Measurements from ENCODE around the gene CCDC159.
"Not testable (repeated sequence)": the region's sequence is repeated elsewhere in the genome, so short reads cannot be mapped to it uniquely, and the experiment has no call there.

CCDC159 gene

DNA sequence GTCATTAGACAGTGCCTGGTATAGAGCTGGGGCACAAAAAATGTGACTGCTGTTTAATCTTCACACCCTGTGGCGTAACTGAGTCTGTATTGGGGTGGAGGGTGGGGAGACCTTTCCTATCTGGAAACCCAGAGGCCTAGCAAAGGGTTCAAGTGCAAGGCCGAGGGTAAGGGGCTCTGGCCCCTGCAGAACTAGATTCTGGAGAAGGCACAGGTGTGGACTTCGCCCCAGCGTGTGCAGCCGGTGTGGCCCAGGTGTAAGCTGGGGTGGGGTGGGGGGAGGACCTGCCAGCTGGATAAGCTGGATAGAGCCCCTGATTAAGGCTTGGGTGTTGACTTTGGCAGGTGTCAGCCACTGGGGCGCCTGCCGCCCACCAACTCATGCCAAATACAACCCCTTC lies 8.2 kb upstream of the CCDC159 start:
- DNase-seq (ENCODE audit: low spot score): no peak

DNA sequence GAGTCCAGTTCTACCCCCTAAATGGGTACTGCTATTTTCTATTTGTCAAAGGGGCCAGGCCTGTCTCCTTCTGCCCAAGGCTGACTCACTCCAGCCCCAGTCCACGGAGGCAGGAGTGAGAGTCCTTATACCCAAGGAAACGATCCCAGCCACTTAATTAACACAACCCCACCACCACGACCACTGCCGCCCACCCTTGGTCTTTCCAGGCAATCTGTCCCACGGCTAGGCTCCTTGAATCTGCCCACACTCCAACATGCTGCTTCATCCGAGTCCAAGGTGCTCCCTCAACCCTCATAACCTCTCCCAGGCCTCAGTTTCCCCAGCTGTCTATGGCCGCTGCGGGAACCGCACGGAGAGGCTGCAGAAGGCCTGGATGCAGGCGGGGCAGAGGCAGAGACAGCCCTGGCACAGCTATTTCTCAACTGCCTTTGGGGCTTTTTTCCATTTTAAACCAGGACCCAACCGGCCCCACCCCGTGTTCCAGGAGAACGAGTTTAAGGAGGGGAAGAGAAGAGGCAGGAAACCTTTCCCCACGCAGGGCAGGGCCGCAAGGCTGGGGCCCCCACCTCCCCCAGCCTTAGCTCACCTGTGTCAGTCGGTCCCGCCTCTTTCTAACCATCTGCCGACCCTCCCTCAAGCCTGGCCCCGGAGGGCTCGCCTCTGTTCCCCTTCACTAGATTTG lies 7.6 kb upstream of the CCDC159 start:
- DNase-seq (ENCODE audit: low spot score): no peak

DNA sequence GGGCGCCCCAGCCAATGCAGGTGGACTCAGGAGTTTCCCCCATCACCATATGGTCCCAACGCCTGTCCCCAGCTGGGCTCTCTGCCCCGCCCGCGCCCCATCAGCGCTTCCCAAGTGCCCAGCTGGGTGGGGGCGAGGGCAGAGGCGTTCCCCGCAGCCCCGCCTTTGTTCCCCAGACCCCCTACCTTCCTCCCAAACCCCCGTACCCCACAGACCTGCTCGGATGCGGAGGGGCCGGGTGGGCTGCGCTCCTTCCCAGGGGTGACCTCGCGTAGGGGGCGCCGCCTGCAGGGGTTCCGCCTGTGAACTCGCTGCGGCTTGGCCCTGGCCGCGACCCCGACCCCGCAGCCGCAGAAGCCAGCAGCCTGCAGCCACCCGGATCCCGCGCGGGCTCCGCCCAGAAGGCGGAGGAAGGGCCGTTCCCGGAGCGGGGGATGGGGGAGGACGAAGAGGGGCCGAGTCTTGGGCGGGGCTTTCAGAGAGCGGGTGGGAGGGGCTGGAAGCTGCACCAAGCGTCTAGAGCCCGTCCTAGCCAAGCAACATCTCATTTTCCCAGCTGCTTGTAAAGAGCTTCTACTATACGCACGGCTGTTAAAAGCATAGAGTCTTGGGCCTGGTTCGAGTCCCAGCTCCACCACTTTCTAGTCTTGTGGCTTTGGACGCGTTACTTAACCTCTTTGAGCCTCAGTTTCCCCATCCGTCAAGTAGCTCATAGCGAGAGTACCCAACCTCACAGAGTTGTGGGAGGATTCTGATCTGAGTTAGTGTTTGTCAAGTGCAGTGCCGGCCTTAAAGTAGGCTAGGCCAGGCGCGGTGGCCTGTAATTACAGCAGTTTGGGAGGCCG lies 6.8 kb upstream of the CCDC159 start, which contains the start of gene RAB3D:
TSS of gene RAB3D (minus strand) at position 404 of the 845 bp plus-strand sequence. CDS start 2,258 bp downstream, outside the sequence.
- DNase-seq (ENCODE audit: low spot score): peak; percentile 93

DNA sequence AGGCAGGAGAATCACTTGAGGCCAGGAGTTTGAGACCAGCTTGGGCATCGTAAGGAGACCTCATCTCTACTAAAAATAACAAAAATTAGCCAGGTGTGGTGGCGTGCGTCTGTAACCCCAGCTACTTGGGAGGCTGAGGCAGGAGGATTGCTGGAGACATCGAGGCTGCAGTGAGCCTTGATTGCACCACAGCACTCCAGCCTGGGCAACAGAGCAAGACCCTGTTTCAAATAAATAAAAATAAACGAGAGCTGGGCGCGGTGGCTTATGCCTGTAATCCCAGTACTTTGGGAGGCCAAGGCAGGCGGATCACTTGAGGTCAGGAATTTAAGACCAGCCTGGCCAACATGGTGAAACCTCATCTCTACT lies 6.2 kb upstream of the CCDC159 start:
- not testable (repeated sequence) for DNase-seq (ENCODE audit: low spot score)

DNA sequence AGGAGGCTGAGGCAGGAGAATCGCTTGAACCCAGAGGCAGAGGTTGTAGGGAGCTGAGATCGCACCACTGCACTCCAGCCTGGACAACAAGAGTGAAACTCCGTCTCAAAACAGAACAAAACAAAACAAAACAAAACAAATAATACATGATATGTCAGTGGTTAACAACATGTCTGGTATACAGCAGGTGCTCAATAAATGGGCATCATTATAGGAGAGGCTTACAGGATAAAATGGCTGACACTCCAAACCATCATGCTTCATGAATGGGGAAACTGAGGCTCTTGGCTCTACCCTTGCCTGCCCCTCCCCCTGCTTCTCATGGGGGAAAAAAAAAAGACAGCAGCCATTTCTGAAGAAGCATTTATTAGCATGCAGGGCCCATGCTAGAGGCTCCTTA lies 3.9 kb upstream of the CCDC159 start:
- DNase-seq (ENCODE audit: low spot score): no peak

DNA sequence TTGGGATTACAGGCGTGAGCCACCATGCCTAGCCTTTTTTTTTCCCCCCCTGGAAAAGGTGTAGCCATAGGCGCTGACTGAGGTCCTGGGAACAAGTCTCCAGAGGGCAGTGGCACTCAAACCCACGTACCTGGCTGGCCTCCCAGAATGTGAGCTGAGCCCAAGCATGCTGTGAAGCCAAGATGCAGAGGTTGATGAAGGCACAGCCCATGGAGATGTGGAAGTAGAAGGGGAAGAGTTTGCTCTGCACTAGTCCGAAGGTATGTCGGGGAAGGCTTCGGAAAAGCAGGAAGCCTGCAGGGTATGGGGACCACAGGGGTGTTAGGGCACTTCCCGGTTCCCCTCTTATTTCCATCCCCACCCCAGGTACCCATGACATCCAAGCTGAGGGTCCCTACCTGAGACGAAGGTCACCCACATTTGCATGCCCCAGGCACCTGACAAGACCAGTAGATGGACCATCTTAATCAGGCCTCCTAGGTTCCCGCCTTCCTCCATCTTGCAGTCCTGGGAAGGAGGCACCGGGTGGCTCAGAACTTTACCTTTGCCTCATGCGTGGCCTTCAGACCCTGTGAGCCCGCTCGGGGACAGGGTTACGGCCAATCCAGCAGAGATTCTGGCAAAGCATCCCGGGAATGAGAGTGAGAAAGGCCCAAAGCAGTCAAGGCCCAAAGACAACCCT lies 1.1 kb upstream of the CCDC159 start:
- DNase-seq (ENCODE audit: low spot score): no peak

DNA sequence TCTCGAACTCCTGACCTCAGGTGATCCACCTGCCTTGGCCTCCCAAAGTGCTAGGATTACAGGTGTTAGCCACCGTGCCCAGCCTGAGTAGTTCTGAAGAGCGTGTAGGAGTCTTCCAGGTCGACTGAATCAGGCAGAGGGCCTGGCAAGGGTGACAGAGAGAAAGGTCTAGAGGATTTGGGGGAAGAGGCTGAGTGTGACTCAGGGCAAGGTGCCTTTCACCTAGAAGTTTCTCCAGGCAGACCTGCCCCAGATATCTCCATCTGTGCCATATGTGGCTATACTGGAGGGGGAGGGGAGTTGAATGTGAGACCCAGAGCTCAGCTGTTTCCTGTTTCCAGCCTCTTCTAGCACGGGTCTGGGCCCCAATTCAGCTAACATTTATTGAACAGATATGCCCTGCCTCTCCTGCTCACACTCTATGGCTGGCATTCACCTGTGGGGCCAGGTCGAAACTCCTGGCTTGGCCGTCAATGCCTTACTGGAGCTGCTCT lies 1.3 kb downstream of the CCDC159 start:
- no peak for DNase-seq (ENCODE audit: low spot score)

DNA sequence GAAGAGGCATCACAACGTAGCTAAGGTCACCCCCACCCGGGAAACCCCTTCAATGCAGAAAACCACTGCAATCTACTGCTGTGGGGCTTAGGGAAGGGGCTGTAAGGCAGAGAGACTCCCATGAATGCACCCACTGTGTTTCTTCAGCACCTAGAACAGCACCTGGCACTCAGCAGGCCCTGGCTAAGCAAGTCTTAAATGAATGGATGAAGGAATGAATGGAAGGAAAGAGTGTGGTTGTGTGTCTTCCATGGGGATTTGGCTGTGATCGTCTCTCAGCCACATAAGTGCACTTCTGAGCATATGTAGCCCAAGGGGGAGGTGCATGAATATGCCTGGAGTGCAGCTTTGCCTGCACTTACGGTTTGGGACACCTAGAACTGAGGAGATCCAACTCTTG lies 2.9 kb downstream of the CCDC159 start:
- no peak for DNase-seq (ENCODE audit: low spot score)

DNA sequence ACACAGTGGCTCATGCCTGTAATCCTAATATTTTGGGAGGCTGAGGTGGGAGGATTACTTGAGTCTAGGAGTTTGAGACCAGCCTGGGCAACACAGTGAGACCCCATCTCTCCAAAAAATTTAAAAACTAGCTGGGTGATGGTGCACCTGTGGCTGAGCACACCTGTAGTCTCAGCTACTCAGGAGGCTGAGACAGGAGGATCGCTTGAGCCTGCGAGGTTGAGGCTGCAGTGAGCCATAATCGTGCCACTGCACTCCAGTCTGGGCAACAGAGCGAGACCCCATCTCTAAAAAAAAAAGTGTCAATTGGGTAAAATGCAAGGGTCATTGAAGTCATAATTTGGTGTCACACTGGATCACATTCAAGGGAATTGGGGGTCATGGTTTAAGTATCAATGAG lies 7.8 kb downstream of the CCDC159 start:
- DNase-seq (ENCODE audit: low spot score): not testable (repeated sequence)

DNA sequence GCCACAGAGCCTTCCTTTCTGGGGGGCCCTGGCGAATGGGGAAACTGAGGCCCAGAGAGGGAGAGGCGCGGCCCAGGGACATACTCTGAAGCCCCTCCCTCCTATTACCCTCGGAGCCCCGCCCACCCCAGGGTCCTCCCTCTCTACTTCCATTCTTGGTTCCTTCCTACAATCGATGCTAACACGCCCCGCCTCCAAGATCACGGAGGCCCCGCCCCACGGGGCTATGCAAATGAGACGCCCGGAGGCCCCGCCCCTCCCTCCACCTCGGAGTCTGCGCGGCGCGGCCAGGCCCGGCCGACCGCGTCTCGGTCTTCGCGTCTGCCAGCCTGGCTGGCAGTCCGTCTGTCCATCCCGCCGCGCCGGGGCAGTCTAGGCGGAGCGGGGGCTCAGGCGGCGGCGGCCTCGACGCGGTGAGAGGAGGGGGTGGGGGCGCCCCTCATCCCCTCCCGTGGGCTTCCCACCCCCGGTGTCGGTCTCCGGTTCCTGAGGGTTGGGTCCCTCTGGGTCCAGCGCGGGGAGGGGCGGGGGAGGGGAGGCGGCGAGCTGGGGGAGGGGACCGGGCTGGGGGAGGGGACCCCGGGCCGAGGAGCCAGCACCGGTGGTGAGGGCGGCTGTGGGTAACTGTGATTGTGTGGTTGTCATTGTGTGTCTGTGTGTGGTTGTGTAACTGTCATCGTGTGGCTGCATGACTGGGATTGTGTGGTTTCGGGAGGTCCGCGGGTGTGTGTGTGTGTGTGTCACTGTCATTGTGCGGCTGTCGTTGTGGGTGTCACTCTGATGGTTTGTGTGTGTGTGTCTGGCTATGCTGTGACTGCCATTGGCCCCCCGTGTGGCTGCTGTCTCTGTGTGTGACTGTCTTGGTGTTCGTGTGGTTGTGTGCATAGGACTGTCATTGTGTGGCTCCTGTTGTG lies 9.1 kb downstream of the CCDC159 start, which contains the start of gene PLPPR2:
TSS of gene PLPPR2 (plus strand) at position 273 of the 914 bp plus-strand sequence. CDS start 2,242 bp downstream, outside the sequence.
- DNase-seq (ENCODE audit: low spot score): peak; percentile 87

DNA sequence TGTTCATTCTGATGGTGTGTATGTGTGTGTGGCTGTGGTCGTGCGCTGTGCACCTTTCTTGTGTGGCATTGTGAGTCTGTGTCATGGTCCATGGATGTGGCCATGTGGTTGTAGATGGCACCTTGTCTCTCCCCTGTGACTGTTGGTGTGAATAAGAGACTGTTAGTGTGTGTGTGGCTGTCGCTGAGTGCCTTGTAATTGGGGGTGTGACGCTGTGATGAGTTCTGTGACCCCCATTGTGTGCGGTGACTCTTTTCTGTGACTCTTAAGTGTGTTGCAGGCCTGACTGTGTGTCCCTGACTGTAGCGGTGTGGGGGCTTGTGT lies 9.7 kb downstream of the CCDC159 start:
- DNase-seq (ENCODE audit: low spot score): no peak

DNA sequence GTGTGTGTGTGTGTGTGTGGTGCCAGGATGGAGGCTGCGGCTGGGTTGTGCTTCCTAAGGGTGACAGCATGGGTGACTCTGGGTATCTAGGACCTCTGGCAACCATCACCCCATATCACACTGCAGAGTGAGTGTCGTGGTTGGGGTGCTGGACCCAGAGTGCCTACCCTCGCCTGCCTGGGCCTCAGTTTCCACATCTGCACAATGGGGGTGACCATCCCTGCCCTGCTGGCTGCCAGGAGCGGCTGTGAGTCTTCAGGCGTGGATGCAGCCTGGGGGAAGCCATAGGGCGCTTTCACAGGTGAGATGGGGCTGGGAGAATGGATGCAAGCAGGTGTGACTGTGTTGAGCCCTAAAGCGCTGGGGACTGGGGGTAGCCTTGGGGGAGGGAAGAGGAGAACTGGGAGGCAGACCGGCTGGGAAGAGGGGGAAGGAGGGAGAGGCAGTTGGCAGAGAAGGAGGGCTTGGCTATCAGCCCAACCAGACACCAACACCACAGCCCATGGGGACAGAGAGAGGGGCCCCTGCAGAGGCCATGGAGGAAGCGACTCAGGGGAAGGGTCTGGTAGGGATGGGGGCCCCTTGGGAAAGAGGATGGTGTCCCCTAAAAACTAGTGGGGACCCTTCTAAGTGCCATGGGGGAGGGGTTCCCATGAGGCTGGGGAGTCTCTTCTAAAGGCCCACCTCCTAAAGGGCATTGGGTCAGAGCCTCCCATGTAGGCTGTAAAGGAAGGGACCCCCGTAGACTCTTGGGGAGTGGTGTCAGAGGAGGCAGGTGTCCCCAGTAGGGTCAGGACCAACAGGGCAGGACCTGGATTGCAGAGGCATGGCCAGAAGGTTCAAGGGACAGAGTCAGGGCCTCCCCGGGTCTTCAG lies 10.6 kb downstream of the CCDC159 start:
- no peak for DNase-seq (ENCODE audit: low spot score)

DNA sequence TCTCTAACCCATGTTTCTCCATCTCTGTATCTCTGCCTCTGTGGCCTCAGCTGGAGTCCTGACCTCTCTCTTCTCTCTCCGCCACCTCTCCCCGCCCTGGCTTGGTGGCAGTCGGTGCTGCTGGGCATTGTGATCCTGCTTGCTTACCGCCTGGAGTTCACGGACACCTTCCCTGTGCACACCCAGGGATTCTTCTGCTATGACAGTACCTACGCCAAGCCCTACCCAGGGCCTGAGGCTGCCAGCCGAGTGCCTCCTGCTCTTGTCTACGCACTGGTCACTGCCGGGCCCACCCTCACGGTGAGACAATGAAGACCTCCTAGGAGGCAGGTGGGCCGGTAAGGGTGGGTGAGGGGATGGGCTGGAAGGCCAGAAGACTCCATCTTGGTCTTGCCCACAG lies 13.1 kb downstream of the CCDC159 start:
- no peak for DNase-seq (ENCODE audit: low spot score)

DNA sequence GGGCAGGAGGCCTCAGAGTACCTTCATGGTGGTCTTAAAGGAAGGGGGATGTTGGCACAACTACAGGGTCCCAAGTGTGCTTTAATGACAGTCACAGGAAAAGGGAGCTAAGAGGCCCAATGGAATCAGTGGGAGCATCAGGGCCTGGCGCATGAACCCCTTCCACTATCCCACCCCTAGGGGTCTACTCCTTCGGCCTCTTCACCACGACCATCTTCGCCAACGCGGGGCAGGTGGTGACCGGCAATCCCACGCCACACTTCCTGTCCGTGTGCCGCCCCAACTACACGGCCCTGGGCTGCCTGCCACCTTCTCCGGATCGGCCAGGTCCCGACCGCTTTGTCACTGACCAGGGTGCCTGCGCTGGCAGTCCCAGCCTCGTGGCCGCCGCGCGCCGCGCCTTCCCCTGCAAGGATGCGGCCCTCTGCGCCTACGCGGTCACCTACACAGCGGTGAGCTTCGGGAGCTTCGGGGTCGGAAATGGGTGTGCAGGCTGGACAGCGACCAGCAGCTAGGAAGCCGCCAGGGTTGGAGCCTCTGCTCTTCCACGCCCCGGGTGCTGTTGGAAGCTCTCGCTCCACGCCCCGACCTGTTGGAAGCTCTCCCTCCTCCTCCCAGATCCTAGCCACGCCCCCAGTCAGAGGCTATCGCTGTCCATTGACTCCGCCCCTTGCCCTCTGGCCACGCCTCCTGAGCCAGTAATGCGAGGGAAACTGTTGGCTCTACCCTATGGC lies 14.9 kb downstream of the CCDC159 start:
- no peak for DNase-seq (ENCODE audit: low spot score)

DNA sequence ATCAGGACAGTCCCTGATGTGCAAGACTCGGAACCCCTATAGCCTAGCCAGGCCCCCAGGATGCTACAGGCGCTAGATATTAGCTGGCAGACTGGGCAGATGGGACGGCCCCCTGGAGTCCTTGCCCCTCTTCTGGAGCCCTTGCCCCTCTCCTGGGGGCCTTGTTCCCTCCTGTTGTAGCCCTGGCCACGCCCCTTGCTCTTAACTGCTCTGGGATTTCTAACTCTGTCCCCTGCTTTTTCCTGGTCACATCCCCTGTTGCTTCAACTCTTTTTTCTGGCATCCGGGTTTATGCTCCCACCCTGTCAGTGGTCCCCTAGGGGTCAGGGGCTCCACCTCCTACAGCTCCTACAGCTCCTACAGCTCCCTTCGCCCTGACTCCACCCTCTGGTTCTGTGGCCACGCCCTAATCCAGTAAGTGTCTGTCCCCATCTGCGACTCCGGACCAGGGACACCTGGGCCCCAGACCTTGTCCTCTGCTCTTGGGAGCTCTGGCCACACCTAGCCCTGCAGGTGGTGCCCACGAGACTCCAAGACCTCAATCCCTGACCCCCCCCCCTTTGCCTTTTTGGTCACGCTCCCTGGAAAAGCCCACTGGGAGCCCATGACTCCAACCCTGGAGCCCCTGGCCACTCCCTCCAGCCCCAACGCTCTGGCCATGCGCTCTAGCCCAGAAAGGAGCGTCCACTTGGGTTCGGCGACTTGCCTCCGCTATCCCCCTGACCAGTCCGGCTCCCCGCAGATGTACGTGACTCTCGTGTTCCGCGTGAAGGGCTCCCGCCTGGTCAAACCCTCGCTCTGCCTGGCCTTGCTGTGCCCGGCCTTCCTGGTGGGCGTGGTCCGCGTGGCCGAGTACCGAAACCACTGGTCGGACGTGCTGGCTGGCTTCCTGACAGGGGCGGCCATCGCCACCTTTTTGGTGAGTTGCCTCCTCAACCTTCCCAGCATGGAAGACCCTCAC lies 15.7 kb downstream of the CCDC159 start:
- DNase-seq (ENCODE audit: low spot score): no peak

DNA sequence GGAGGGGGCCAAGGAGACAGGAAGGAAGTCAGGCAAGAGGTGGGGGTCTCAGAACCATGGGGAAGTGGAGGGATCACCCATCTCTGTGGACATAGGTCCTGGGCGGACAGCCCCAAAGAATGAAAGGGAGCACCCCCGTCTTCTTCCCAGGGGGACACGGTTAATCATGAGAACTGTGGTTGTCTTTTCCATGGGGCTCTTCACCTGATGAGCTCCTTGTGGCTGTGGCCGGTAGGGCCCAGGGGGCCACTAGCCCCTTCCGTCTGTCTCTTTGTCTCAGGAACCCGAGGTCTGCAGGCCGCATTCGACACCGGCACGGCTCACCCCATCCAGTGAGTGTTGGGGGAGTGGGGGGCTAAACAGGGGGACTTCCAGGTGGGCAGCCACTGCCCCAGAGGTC lies 17.6 kb downstream of the CCDC159 start:
- DNase-seq (ENCODE audit: low spot score): no peak

DNA sequence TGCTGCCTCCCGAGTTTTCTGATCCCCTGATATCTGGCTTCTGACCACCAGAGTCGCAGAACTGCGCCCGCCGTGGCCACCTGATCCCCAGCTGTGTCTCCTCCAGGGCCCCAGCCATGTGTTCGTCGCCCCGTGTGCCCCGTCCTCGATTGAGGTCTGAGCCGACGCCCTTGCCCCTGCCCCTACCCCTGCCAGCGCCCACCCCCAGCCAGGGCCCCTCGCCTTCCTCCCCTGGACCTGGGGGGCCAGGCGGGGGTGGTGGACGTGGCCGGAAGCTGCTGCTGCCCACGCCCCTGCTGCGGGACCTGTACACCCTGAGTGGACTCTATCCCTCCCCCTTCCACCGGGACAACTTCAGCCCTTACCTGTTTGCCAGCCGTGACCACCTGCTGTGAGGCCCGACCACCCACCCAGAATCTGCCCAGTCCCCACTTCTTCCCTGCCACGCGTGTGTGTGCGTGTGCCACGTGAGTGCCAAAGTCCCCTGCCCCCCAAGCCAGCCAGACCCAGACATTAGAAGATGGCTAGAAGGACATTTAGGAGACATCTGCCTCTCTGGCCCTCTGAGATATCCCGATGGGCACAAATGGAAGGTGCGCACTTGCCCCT lies 18.1 kb downstream of the CCDC159 start:
- no peak for DNase-seq (ENCODE audit: low spot score)

DNA sequence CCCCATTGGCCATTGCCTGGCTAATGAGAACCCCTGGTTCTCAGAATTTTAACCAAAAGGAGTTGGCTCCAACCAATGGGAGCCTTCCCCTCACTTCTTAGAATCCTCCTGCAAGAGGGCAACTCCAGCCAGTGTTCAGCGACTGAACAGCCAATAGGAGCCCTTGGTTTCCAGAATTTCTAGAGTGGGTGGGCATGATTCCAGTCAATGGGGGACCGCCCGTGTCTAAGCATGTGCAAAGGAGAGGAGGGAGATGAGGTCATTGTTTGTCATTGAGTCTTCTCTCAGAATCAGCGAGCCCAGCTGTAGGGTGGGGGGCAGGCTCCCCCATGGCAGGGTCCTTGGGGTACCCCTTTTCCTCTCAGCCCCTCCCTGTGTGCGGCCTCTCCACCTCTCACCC lies 18.6 kb downstream of the CCDC159 start:
- no peak for DNase-seq (ENCODE audit: low spot score)

Measured in germinal center (tissue), 1 donor.